ENCODE results near the gene ATXN7L1. TPM values are rescaled to one million over a fixed set of nuclear protein-coding genes. Genes with fewer than 3 reads are reported as not detected.

Gene ATXN7L1
- total and polyA plus RNA-seq, 2 of the 13 experiments (the other 11 are each of a cell fraction or from before 2014, with no cell fraction given), result 4.1 to 7.8 TPM

DNA sequence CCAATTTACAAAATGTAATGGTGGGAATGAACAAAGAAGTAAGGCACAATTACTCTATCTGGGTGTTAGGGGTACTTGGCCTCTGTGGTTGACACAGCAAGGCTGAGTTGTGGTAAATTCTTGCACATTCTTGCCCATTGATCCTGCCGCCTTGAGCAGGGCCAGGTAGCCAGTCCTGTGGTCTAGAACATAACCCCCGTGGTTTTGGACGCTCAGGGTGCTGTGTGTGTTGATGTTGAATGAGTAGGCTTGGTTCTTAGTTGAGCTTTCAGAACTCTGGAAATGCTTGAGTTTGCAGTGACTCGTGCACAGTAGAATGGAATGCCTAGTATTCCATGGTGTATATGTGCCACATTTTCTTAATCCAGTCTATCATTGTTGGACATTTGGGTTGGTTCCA is 44.4 kb upstream of the ATXN7L1 start:
- Histone ChIP-seq H3K9me3 (ENCODE audit: low read length) (no peaks in the 10 kb centered on the region), H3K79me2 (ENCODE audit: insufficient read depth, low read length) (no peaks in the 10 kb centered on the region), H3K4me2 (ENCODE audit: low read depth, low read length) (no peak overlapping the region), H2AFZ (ENCODE audit: low read length) (no peak overlapping the region), H3K36me3 (replicated peaks in 1 of 2; ENCODE audit: control insufficient read depth in 1 of 2, insufficient read depth in 2 of 2, low read length in 2 of 2) (peaks cover 5 to 21% of the 10 kb centered on the region in 2 experiments; a peak in 4 of 5 replicates), H3K4me3 (replicated peaks in 1 of 3; ENCODE audit: insufficient read depth in 1 of 3, low read depth in 2 of 3, low read length in 3 of 3) (no peak overlapping the region), H3K27me3 (ENCODE audit: control insufficient read depth in 1 of 2, insufficient read depth in 2 of 2, low read length in 2 of 2) (no peaks in the 10 kb centered on the region), H3K9ac (ENCODE audit: insufficient read depth, low read depth, low read length) (no peak overlapping the region), H3K27ac (ENCODE audit: extremely low read length, insufficient read depth, low read length) (no peak overlapping the region), H3K4me1 (ENCODE audit: insufficient read depth, low read length) (no peaks in the 10 kb centered on the region), H4K20me1 (ENCODE audit: insufficient read depth, low read length) (no peaks in the 10 kb centered on the region)
- intact Hi-C loops (cut with micrococcal nuclease; ENCODE audit: unreplicated experiment) (no loop called here), in situ Hi-C loops (cut with HindIII; ENCODE audit: extremely low pct_ligation_motif_present, low pct_unique_long_range_greater_than_20kb) (no loop called here)
- 100% methylated on average over 4 of the region's 4 CpGs for WGBS (ENCODE audit: low lambda C conversion rate)
- FAIRE-seq (no peak), DNase-seq (ENCODE audit: low spot score) (no peak), ATAC-seq (no peak)
- no TSS peak for BruUV-seq (replicated peaks)
- POLR2A ChIA-PET, result no interaction called here
- TF ChIP-seq MAFK (conservative IDR thresholded peaks at IDR 0.05 in 1 of 2, IDR thresholded peaks at IDR 0.05 in 1 of 2; ENCODE audit: low read length in 2 of 2) (no peak), ZSCAN31 (CRISPR knock-in tag; IDR thresholded peaks at IDR 0.05; ENCODE audit: low read depth) (no peak), CCAR2 (optimal IDR thresholded peaks at IDR 0.05; ENCODE audit: low read depth, low read length) (no peak), PITX1 (CRISPR knock-in tag; IDR thresholded peaks at IDR 0.05) (no peak), POLR2G (IDR thresholded peaks at IDR 0.05; ENCODE audit: low read depth, low read length) (no peak), HDAC2 (CRISPR knock-in tag; IDR thresholded peaks at IDR 0.05) (no peak)
- TF ChIP-seq, protein P1, sequence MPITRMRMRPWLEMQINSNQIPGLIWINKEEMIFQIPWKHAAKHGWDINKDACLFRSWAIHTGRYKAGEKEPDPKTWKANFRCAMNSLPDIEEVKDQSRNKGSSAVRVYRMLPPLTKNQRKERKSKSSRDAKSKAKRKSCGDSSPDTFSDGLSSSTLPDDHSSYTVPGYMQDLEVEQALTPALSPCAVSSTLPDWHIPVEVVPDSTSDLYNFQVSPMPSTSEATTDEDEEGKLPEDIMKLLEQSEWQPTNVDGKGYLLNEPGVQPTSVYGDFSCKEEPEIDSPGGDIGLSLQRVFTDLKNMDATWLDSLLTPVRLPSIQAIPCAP (CRISPR knock-in tag; IDR thresholded peaks at IDR 0.05; ENCODE audit: low read depth), result no peak
- TF ChIP-seq, protein P2, sequence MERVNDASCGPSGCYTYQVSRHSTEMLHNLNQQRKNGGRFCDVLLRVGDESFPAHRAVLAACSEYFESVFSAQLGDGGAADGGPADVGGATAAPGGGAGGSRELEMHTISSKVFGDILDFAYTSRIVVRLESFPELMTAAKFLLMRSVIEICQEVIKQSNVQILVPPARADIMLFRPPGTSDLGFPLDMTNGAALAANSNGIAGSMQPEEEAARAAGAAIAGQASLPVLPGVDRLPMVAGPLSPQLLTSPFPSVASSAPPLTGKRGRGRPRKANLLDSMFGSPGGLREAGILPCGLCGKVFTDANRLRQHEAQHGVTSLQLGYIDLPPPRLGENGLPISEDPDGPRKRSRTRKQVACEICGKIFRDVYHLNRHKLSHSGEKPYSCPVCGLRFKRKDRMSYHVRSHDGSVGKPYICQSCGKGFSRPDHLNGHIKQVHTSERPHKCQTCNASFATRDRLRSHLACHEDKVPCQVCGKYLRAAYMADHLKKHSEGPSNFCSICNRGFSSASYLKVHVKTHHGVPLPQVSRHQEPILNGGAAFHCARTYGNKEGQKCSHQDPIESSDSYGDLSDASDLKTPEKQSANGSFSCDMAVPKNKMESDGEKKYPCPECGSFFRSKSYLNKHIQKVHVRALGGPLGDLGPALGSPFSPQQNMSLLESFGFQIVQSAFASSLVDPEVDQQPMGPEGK (CRISPR knock-in tag; IDR thresholded peaks at IDR 0.05), result no peak
- CTCF ChIA-PET (ENCODE audit: low intra/inter-chr PET ratio, low total read pairs), result no interaction called here
